ENCODE data around the gene VEGFC. TPM values are rescaled to one million over a fixed set of nuclear protein-coding genes. Genes with fewer than 3 reads are reported as not detected.

Gene VEGFC
- total RNA-seq, 1 experiment from 2014 or later: not detected

- no peak for DNase-seq
- H3K4me1 ChIP-seq: no peaks in the 10 kb centered on the region
- intact Hi-C loops (cut with micrococcal nuclease; ENCODE audit: unreplicated experiment): no loop called here
- H3K27me3 Mint-ChIP-seq (ENCODE audit: insufficient read depth, unreplicated experiment): no peaks in the 10 kb centered on the region
- TF ChIP-seq, protein P1, sequence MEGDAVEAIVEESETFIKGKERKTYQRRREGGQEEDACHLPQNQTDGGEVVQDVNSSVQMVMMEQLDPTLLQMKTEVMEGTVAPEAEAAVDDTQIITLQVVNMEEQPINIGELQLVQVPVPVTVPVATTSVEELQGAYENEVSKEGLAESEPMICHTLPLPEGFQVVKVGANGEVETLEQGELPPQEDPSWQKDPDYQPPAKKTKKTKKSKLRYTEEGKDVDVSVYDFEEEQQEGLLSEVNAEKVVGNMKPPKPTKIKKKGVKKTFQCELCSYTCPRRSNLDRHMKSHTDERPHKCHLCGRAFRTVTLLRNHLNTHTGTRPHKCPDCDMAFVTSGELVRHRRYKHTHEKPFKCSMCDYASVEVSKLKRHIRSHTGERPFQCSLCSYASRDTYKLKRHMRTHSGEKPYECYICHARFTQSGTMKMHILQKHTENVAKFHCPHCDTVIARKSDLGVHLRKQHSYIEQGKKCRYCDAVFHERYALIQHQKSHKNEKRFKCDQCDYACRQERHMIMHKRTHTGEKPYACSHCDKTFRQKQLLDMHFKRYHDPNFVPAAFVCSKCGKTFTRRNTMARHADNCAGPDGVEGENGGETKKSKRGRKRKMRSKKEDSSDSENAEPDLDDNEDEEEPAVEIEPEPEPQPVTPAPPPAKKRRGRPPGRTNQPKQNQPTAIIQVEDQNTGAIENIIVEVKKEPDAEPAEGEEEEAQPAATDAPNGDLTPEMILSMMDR (IDR thresholded peaks at IDR 0.05; ENCODE audit: insufficient read depth in 1 of 2, low read depth in 1 of 2, low read length in 1 of 2, severe bottlenecking in 1 of 2, unreplicated experiment in 1 of 2): no peak
- ChIA-PET POLR2A (no interaction called here), CTCF (no interaction called here)
- H3K4me1 Mint-ChIP-seq (ENCODE audit: low read depth, unreplicated experiment): no peaks in the 10 kb centered on the region
- no peak overlapping the region for H3K27ac Mint-ChIP-seq (ENCODE audit: unreplicated experiment)
- H3K9me3 Mint-ChIP-seq (ENCODE audit: unreplicated experiment): no peaks in the 10 kb centered on the region
- H3K9me3 ChIP-seq: no peaks in the 10 kb centered on the region
- no peak overlapping the region for H3K4me3 ChIP-seq (ENCODE audit: low read depth, low read length)
- no TSS peak for BruUV-seq (replicated peaks)
- no peaks in the 10 kb centered on the region for H3K36me3 ChIP-seq (ENCODE audit: control insufficient read depth, insufficient read depth, low read length)
- H3K27me3 ChIP-seq (replicated peaks; ENCODE audit: control insufficient read depth, insufficient read depth, low read length): no peaks in the 10 kb centered on the region
- no peaks in the 10 kb centered on the region for H3K36me3 Mint-ChIP-seq (ENCODE audit: insufficient read depth, unreplicated experiment)
- no peak overlapping the region for H3K4me3 Mint-ChIP-seq (ENCODE audit: unreplicated experiment)
Measured at GRCh38 chr4:176746846-176747245, 45.9 kb downstream of the VEGFC start.

DNA sequence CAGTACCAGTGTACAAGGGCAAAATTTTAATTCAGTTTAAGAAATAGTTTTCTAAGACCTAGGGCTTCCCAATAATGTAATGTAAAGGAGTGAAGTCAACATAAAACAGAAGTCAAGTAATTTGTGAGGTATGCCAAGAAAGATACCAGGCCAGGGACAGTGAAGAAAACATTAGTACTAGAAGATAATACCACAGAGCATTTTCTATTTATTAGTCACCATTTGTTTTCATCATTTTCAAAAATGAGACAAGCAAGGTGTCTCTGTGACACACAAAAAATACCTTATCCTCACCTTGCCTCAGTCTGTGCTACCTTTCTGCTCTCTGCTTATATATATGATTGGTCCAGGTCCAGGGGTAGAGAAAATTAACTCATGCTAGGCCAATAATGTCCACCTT is 46.8 kb downstream of the VEGFC start:
- ChIA-PET POLR2A (no interaction called here), CTCF (no interaction called here)
- intact Hi-C loops (cut with micrococcal nuclease; ENCODE audit: unreplicated experiment): no loop called here
- no peaks in the 10 kb centered on the region for H3K27me3 Mint-ChIP-seq (ENCODE audit: insufficient read depth, unreplicated experiment)
- no peaks in the 10 kb centered on the region for H3K9me3 Mint-ChIP-seq (ENCODE audit: unreplicated experiment)
- Histone ChIP-seq H3K36me3 (ENCODE audit: control insufficient read depth, insufficient read depth, low read length) (no peaks in the 10 kb centered on the region), H3K4me1 (no peaks in the 10 kb centered on the region), H3K9me3 (no peaks in the 10 kb centered on the region), H3K27me3 (replicated peaks; ENCODE audit: control insufficient read depth, insufficient read depth, low read length) (no peaks in the 10 kb centered on the region), H3K4me3 (ENCODE audit: low read depth, low read length) (no peak overlapping the region)
- DNase-seq: no peak
- no peaks in the 10 kb centered on the region for H3K4me1 Mint-ChIP-seq (ENCODE audit: low read depth, unreplicated experiment)
- no peaks in the 10 kb centered on the region for H3K36me3 Mint-ChIP-seq (ENCODE audit: insufficient read depth, unreplicated experiment)
- TF ChIP-seq, protein P1 (IDR thresholded peaks at IDR 0.05; ENCODE audit: insufficient read depth in 1 of 2, low read depth in 1 of 2, low read length in 1 of 2, severe bottlenecking in 1 of 2, unreplicated experiment in 1 of 2): no peak
- H3K27ac Mint-ChIP-seq (ENCODE audit: unreplicated experiment): no peak overlapping the region
- H3K4me3 Mint-ChIP-seq (ENCODE audit: unreplicated experiment): no peak overlapping the region
- BruUV-seq (replicated peaks): no TSS peak

DNA sequence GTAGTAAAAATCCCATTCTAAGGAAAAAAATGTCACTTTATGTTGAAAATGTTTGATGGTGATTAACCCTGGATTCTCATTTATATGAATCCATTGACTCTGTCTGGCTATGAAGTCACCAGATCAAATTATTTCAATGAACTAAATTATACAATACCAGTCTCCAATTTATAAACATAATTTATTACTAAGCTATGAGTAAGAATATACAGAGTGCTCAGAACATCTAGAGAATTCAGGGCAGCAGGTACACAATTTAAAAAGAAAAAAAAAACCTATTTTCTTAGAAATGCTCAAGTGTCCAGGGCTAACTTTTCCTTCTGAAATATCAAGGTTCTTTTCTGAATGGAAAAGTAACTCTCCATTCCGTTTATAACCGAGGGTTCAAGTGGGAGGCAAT is 48.6 kb downstream of the VEGFC start:
- intact Hi-C loops (cut with micrococcal nuclease; ENCODE audit: unreplicated experiment): no loop called here
- POLR2A ChIA-PET: no interaction called here

More for the DNA sequence above, 48.6 kb downstream of the VEGFC start:
- no peaks in the 10 kb centered on the region for H3K36me3 ChIP-seq (ENCODE audit: control insufficient read depth, insufficient read depth, low read length)
- H3K4me1 ChIP-seq: no peaks in the 10 kb centered on the region
- no peaks in the 10 kb centered on the region for H3K36me3 Mint-ChIP-seq (ENCODE audit: insufficient read depth, unreplicated experiment)
- TF ChIP-seq, protein P1 (IDR thresholded peaks at IDR 0.05; ENCODE audit: insufficient read depth in 1 of 2, low read depth in 1 of 2, low read length in 1 of 2, severe bottlenecking in 1 of 2, unreplicated experiment in 1 of 2): no peak
- BruUV-seq (replicated peaks): no TSS peak
- no peaks in the 10 kb centered on the region for H3K9me3 ChIP-seq
- no peak overlapping the region for H3K4me3 ChIP-seq (ENCODE audit: low read depth, low read length)
- no peak overlapping the region for H3K4me3 Mint-ChIP-seq (ENCODE audit: unreplicated experiment)
- H3K27ac Mint-ChIP-seq (ENCODE audit: unreplicated experiment): no peak overlapping the region
- no peaks in the 10 kb centered on the region for H3K4me1 Mint-ChIP-seq (ENCODE audit: low read depth, unreplicated experiment)
- DNase-seq: no peak
- no peaks in the 10 kb centered on the region for H3K27me3 ChIP-seq (replicated peaks; ENCODE audit: control insufficient read depth, insufficient read depth, low read length)
- H3K27me3 Mint-ChIP-seq (ENCODE audit: insufficient read depth, unreplicated experiment): no peaks in the 10 kb centered on the region
- no peaks in the 10 kb centered on the region for H3K9me3 Mint-ChIP-seq (ENCODE audit: unreplicated experiment)
- CTCF ChIA-PET: no interaction called here
